GM23248 (cell line): ENCODE data around the gene BNIP3.

Experiments
- EZH2 ChIP-seq: fragments of 200-600 bp; sonication (generic); IDR thresholded peaks from 2 replicates; pipeline ENCODE4 v1.6.1; 2018; ENCODE audit warnings: antibody characterized with exemption, mild to moderate bottlenecking; ENCODE audit not compliant: insufficient read depth, poor library complexity, severe bottlenecking
- EZH2phosphoT487 ChIP-seq: fragments of 200-600 bp; sonication (generic); IDR thresholded peaks from 2 replicates; pipeline ENCODE4 v1.6.1; 2018; ENCODE audit warnings: antibody characterized with exemption, moderate library complexity, mild to moderate bottlenecking, low read depth; ENCODE audit not compliant: insufficient read depth

DNA sequence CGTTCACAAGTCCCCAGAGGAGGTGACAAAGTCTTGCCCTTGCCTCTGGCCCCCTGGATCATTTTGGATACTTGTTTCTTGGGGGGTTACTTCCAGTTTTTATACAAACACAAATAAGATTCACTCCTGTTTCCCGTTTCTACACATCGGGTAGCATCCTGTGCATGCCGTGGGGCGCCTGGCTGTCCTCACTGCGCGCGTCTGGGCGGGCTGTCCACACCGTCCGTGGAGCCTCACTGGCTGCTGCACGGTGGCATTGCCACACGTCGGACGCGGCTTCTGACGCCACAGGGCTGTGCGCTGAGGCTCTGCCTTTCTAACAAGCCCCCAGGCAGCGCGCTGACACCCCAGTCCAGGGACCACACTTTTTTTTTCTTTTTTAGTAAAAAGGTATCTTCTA is 18.4 kb downstream of the BNIP3 start:
- TF ChIP-seq EZH2 (no peak), EZH2phosphoT487 (no peak)
